Activated naive CD4-positive, alpha-beta T cell treated with anti-CD3 and anti-CD28 coated beads, Interleukin-2, amount 50 U/mL, for 72 hours (primary cell): ENCODE results near the gene ATF6B. TPM values are rescaled to one million over a fixed set of nuclear protein-coding genes. Genes with fewer than 3 reads are reported as not detected.
"Not testable (repeated sequence)": the region's sequence is repeated elsewhere in the genome, so short reads cannot be mapped to it uniquely, and the experiment has no call there.

Source experiments
- ATAC-seq, 2 donors: fragments of 150-1000 bp; cut with Tn5 transposase; 2 replicates each; pipeline ENCODE4 v1.10.0; 2021; ENCODE audit warnings: mild to moderate bottlenecking in 2 of 2, moderate library complexity in 2 of 2
- DNase-seq, 2 donors: peaks; one replicate each; pipeline ENCODE4 v3.0.0; 2021 to 2022; ENCODE audit warnings: low spot score in 2 of 2
- H3K27ac Mint-ChIP-seq, 2 donors: one replicate each; pipeline ENCODE4 v1.8.0; 2022; ENCODE audit warnings: mild to moderate bottlenecking in 2 of 2, mixed read lengths in 2 of 2
- H3K36me3 Mint-ChIP-seq, 2 donors: one replicate each; pipeline ENCODE4 v1.8.0; 2022; ENCODE audit warnings: mixed read lengths in 2 of 2
- H3K9me3 Mint-ChIP-seq, 2 donors: one replicate each; pipeline ENCODE4 v1.8.0; 2022; ENCODE audit warnings: mixed read lengths in 2 of 2
- total RNA-seq, 2 donors: library from RNA; stranded (reverse); gene quantifications; one replicate each; pipeline ENCODE4 v1.2.3, GENCODE V29; 2022

ATF6B gene
- total RNA-seq, 2 donors from 2014 or later, result 87.5 to 101 TPM

DNA sequence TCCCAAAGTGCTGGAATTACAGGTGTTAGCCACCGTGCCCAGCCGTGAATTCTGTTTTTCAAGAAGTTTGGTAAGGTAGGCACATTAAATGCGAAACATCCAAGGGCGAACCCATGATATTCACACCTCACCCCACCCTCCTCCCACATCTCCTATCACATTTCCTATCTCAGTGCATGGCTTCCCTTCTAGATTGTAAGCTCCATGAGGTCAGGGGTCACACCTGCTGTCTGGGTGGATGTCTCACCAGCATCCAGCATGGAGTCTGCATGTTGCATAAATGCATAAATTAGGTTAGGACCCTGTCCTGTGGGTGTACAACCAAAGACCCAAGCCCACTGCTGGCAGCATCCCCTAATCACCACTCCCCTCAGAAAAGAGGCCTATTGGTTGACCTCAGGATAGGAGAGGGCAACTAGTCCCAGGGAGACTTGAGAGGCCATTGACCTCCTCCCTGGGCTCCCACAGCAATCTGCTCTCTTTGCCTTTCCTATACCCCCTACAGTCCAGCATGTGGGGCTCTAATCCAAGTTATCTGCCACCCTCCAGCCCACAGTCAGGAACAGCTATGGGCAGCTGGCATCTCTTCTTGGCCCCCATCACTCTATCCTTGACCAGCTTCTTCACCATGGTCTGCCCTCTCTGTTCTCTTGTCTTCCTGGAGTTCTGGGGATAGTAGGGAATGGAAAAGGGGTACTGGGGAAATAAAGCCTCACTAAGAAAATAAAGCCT lies 19.5 kb upstream of the ATF6B start:
- Mint-ChIP-seq H3K27ac (peak overlapping the region in 1 of 2 donors; percentile 17), H3K36me3 (peaks cover 0 to 12% of the 10 kb centered on the region in 2 donors), H3K9me3 (peaks cover 0 to 4% of the 10 kb centered on the region in 2 donors)
- ATAC-seq (no peak), DNase-seq (no peak)

DNA sequence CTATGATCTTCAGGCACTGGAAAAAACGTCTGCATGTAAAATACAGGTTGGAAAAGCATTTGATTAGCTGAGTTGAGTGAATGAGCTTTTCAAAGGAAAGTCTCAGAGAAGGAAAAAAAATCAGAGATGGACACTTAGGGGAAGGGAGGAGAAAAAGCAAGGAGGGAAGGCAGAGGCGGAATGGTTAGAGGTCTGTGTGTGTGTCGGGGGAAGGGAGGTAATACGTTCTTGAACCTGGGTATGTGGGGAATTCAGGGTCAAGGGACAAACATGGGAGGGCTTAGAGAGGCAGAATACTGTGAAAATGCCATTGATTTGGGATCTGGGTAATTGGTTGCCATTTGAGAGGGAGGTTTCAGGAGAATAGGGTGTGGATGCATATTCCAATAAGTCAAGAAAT lies 18.6 kb upstream of the ATF6B start:
- Mint-ChIP-seq H3K9me3 (peaks cover 0 to 4% of the 10 kb centered on the region in 2 donors), H3K36me3 (peaks cover 0 to 12% of the 10 kb centered on the region in 2 donors), H3K27ac (peak overlapping the region in 1 of 2 donors; percentile 1)
- no peak for ATAC-seq
- DNase-seq, result no peak

DNA sequence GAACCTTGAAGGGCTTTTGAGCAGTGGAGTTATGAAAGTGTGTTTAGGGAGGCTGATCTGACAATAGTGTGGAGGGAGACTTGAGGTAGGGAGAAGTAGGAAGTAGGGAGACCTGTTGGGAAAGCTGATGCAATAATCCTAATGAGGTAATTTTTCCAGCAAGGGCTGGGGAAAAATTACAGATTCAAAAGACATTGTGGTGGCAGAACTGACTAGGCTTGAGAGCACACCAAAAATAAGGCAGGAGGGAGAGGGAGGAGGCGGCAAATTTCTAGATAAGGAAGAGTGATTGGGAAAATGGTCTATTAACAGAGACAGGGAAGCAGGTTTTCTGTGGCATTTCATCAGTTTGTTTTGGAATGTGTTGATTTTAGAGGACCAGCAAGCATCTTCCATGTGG lies 18.2 kb upstream of the ATF6B start:
- no peak for DNase-seq
- ATAC-seq, result no peak
- peak overlapping the region in 1 of 2 donors; percentile 1 for H3K27ac Mint-ChIP-seq
- H3K36me3 Mint-ChIP-seq, result peaks cover 0 to 12% of the 10 kb centered on the region in 2 donors
- H3K9me3 Mint-ChIP-seq, result peaks cover 0 to 4% of the 10 kb centered on the region in 2 donors

DNA sequence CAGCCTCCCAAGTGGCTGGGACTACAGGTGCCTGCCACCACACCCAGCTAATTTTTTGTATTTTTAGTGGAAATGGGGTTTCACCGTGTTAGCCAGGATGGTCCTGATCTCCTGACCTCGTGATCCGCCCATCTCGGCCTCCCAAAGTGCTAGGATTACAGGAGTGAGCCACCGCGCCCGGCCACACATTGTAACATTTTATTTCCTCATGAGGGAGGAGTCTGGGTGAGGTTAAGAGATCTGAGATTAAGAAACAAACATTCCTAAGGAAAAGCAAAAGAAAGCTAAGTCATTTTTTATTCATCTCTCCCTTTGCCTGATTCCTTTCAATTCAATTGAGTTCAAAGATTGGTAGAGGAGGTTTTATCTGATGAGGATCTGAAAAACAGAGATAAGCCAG lies 16.2 kb upstream of the ATF6B start:
- H3K27ac Mint-ChIP-seq, DNase-seq, H3K9me3 Mint-ChIP-seq, ATAC-seq: not testable (repeated sequence)
- H3K36me3 Mint-ChIP-seq, result peaks cover 0 to 12% of the 10 kb centered on the region in 2 donors

DNA sequence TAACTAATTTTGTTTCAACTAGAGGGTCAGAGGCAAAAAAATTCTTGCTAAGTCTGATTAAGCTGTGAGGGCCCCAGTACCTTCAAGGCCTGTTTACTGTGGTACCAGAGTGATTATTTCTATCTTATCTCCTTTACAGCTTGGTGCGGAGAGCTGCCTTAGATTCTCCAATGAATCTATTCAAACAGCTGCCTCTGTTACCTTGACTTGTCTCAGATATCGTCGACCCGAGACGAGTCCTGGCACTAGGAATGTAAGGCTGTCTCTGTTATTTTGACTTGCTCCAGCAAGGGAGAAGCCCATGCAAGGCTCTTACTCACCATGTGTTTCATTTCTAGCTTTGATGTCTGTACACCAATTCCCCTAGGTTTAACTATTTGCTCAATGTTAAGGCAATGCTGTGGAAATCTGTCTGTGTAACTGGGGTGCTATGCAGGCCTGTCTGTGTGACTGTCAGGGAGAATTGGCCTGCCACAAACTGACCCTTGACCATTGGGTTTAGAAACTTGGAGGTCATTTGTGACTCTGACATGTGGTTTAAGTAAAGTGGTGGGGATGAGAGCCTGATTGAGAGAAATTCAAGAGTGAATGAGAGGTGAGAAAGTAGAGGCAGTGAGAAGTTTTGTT lies 12.5 kb upstream of the ATF6B start:
- no peaks in the 10 kb centered on the region for H3K9me3 Mint-ChIP-seq
- DNase-seq (no peak), ATAC-seq (no peak)
- H3K36me3 Mint-ChIP-seq, result no peaks in the 10 kb centered on the region
- no peak overlapping the region for H3K27ac Mint-ChIP-seq

DNA sequence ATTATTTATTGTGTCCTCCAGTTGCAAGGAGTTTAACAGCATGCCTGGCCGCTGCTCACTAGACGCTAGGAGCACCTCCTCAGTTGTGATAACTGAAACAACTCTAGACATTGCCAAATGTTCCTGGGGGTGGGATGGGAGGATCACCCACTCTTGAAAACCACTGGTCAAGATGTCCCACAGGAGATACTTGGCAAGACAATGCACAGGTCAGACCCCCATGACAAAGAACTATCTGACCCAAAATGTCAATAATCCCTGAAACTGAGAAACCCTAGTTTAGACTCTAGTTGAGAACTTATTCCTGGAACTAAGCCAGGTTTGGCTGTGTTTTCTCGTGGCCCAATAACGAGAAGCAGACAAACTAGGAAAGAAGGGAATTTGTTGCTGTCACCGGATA lies 11.5 kb upstream of the ATF6B start:
- Mint-ChIP-seq H3K27ac (no peak overlapping the region), H3K36me3 (no peaks in the 10 kb centered on the region), H3K9me3 (no peaks in the 10 kb centered on the region)
- DNase-seq, result no peak
- no peak for ATAC-seq

DNA sequence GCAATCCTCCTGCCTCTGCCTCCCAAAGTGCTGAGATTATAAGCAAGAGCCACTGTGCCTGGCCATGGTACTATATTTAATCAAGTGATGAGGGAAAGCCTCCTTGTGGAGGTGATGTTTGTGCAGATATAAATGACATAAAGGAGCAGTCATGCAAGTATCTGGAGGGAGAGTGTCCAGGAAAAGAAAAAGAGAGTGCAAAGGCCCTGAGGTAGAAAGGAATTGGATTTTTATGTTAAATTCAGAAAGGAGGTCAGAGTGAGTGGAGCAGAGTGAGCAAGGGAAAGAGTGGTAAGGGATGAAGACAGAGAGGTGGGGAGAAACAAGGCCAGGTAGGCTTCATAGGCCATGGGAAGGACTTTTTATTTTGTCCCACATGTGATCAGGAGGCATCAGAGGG lies 9.4 kb upstream of the ATF6B start:
- ATAC-seq, result no peak
- no peaks in the 10 kb centered on the region for H3K36me3 Mint-ChIP-seq
- DNase-seq, result no peak
- no peak overlapping the region for H3K27ac Mint-ChIP-seq
- no peaks in the 10 kb centered on the region for H3K9me3 Mint-ChIP-seq

DNA sequence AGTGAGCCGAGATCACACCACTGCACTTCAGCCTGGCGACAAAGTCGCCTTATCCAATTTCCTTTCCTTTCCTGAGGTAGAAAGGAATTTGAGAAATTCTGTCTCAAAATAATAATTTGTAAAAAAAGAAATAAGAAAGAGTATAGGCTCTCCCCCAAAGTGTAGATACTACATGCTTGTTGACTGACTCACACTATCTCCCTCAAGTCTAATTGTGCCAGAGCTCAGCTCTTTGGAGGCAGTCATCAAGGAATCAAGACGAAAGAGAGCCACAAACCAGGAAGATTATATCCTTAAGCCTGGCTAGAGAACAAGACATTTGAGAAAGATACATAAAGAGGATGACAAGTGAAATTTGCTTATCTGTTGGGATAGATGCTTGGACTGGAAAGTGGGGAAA lies 5.7 kb upstream of the ATF6B start:
- ATAC-seq (no peak), DNase-seq (no peak)
- H3K9me3 Mint-ChIP-seq, result no peaks in the 10 kb centered on the region
- H3K36me3 Mint-ChIP-seq, result peaks cover 4 to 10% of the 10 kb centered on the region in 2 donors
- no peak overlapping the region for H3K27ac Mint-ChIP-seq

DNA sequence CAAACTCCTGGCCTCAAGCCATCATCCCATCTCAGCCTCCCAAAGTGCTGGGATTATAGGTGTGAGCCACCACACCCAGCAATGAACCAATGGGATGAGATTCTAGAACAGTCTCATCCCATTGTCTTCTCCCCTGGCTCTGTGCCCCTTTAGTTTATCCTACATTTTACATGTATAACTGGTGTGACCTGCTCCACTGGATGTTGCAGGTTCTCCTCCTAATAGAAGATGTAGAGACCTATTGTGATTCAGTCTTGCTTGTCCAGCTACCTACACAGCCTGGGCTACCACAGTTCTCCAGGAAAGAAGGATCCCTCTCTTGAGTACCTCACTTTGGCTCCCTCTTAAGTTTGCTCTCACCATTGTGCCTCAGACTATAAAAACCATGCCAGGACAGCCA lies 4.1 kb upstream of the ATF6B start:
- DNase-seq (no peak), ATAC-seq (no peak)
- Mint-ChIP-seq H3K9me3 (no peaks in the 10 kb centered on the region), H3K27ac (no peak overlapping the region), H3K36me3 (peaks cover 15 to 19% of the 10 kb centered on the region in 2 donors)

DNA sequence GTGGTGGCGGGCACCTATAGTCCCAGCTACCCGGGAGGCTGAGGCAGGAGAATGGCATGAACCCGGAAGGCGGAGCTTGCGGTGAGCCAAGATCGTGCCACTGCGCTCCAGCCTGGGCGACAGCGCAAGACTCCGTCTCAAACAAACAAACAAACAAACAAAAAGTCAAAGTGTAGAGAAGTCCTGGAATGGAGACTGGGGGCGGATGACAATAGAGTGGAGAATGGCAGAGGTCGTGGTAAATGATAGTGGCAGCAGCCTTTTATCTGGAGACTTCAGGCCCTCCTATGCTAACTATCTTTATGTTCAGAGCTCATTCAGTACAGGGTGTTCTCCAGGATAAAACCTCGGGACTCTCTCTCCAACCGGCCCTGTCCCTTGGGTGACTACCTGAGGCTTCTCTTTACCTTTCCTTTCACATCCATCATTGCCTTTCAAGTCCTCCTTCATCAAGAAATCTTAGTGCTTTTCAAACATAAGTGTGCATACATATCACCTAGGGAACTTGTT lies 3.4 kb upstream of the ATF6B start:
- Mint-ChIP-seq H3K36me3 (peaks cover 20 to 25% of the 10 kb centered on the region in 2 donors), H3K9me3 (no peaks in the 10 kb centered on the region), H3K27ac (no peak overlapping the region)
- no peak for ATAC-seq
- DNase-seq, result no peak

DNA sequence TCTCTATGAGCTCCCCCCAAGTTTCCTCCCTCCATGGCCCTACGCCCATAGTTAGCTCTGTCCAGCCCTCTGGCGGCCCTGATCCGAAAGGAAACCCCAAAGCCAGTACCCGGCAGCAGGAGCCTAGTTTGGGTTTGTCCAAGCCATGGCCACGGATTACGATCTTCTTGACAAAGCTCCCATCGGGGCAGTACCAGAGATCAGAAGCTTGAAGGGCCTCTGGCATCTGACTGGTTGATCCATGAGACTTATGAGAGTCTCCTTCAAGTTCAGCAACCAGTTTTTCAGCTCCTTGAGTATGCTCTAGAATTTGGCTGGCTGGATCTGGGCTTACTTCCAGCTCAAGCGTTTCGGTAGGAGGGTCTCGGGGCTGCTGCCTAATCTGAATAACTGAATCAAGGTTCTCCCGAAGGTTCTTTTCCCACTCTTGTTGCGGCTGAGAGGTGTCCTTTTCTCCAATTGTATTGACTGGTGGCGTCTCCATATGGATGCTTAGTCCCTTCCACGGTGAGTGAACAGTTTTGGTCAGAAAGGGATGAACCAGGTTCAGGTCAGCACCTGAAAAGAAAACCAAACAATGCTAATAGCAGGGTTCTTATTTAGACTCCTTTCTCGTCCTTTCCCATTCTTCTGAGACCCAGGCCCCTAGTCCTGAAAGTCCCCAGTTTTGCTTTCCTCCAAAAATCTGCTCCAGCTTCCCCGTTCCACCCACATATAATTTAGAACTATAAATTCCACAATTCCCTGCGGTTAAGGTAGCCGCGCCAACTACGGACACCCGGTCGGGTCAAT lies 1.4 kb upstream of the ATF6B start:
- DNase-seq (no peak), ATAC-seq (no peak)
- peaks cover 24 to 26% of the 10 kb centered on the region in 2 donors for H3K36me3 Mint-ChIP-seq
- H3K9me3 Mint-ChIP-seq, result no peaks in the 10 kb centered on the region
- peak overlapping the region; percentile 84 to 97 for H3K27ac Mint-ChIP-seq

DNA sequence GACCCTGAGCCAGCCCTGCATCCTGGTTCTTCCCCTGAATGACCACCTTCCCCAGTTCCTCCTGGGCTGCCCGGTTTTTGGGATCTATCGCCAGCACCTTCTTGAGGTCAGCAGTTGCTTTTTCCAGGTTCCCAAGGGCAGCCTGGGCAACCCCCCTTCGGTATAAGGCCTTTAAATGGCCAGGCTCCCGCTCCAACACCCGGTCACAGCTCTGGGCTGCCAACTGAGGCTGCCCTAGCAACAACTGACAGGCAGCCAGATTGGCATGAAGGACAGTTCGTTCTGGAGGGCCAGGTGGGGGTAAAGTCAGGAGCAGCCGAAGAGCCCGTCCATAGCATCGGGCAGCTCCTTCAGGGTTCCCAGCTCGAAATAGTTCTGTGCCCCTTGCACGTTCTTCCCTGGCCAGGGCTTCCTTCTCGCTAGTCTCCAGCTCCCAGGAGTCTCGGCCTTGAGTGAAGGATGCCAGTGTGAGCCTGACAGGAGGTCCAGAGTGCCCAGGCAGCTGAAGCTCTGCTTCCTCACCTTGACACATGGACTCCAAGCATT lies 778 bp upstream of the ATF6B start:
- Mint-ChIP-seq H3K27ac (peak overlapping the region; percentile 93 to 99), H3K36me3 (peaks cover 24 to 32% of the 10 kb centered on the region in 2 donors), H3K9me3 (no peaks in the 10 kb centered on the region)
- ATAC-seq (no peak), DNase-seq (no peak)

DNA sequence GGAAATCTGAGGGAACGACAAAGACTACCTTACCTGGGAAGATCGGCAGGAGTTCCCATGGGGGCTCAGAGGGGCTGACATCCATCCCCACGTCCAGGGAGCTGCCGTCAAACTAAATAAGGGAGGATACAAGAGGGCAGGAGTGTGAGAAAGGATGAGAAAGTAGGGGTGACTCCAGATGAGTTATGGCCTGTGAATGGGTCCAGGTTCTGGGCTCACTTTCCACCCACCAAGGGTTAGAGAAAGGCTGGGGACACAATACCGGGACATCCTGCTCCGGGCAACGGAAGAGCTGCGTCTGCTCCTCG lies 683 bp downstream of the ATF6B start:
- peaks cover 24 to 32% of the 10 kb centered on the region in 2 donors for H3K36me3 Mint-ChIP-seq
- DNase-seq (no peak), ATAC-seq (no peak)
- H3K27ac Mint-ChIP-seq, result peak overlapping the region; percentile 93 to 99
- H3K9me3 Mint-ChIP-seq, result no peaks in the 10 kb centered on the region

DNA sequence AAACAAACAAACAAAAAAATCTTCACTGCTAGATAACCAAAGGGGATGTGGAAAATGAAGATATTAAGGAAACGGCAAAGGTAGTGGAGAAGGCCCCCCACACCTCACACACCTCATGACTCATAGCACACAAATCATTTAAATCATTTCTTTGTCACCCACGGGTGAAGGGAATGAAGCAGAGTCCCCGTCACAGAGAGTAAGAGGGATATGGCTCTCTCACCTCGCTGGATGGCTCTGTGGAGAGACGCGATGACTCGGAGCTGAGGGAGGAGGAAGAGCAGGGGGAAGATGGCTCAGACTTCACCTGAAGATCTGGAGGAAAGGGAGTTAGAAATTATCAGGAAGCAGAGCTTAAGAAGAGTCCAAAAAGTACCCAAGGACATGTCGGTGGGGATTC lies 1.2 kb downstream of the ATF6B start:
- no peaks in the 10 kb centered on the region for H3K9me3 Mint-ChIP-seq
- DNase-seq (no peak), ATAC-seq (no peak)
- peak overlapping the region; percentile 93 to 99 for H3K27ac Mint-ChIP-seq
- H3K36me3 Mint-ChIP-seq, result peaks cover 27 to 32% of the 10 kb centered on the region in 2 donors

DNA sequence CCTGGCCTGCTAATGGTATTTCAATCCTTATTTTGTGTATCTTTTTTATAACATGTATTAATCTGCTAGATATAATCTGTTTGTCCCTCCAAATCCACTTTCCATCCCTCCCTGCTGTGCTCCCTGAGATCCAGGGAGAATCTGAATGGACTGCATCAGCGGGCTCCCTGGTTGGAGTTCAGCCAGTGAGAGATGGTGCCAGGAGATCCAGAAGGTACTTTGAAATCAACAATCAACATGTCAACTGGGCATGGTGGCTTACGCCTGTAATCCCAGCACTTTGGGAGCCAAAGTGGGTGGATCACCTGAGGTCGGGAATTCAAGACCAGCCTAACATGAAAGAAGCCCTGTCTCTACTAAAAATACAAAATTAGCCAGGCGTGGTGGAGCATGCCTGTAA lies 4.4 kb downstream of the ATF6B start:
- DNase-seq, result no peak
- H3K9me3 Mint-ChIP-seq, result no peaks in the 10 kb centered on the region
- H3K36me3 Mint-ChIP-seq, result peaks cover 22 to 25% of the 10 kb centered on the region in 2 donors
- no peak overlapping the region for H3K27ac Mint-ChIP-seq
- ATAC-seq, result no peak

DNA sequence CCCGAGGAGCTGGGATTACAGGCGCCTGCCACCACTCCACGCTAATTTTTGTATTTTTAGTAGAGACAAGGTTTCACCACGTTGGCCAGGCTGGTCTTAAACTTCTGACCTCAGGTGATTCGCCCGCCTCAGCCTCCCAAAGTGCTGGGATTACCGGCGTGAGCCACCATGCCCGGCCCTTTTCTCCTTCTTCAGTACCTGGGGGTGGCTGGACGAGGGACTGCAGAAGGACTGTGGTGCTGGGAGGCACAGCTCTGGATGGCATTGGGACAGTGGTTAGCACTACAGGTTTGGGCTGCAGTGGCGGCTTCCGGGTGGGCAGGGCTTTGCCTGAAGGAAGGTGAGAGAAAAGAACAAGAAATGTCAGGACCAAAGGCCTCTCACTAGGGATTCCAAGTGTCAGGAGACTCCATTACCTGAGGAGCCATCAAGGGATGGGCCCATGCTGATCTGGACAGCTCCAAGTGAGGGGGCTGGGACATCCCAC lies 7.4 kb downstream of the ATF6B start:
- ATAC-seq (no peak), DNase-seq (no peak)
- H3K36me3 Mint-ChIP-seq, result peaks cover 5 to 7% of the 10 kb centered on the region in 2 donors
- H3K27ac Mint-ChIP-seq, result no peak overlapping the region
- no peaks in the 10 kb centered on the region for H3K9me3 Mint-ChIP-seq
